GM23248 (cell line): ENCODE measurements around the gene GLRX. TPM values are rescaled to one million over a fixed set of nuclear protein-coding genes. Genes with fewer than 3 reads are reported as not detected.

Source experiments
- DNase-seq: peaks from one replicate; pipeline ENCODE4 v3.0.0-alpha.2; 2015
- H2AFZ ChIP-seq: fragments of 200-600 bp; sonication (generic); 2 replicates; pipeline ENCODE4 v1.6.1; 2016; ENCODE audit warnings: antibody characterized with exemption
- H3F3A ChIP-seq: fragments of 200-600 bp; sonication (generic); 2 replicates; pipeline ENCODE4 v1.6.1; 2016; ENCODE audit warnings: mild to moderate bottlenecking, antibody characterized with exemption, mixed run types; ENCODE audit not compliant: insufficient read depth
- H3K27ac ChIP-seq: fragments of 200-600 bp; sonication (generic); 2 replicates; pipeline ENCODE4 v1.5.1; 2016; ENCODE audit warnings: mild to moderate bottlenecking
- H3K27me3 ChIP-seq: fragments of 200-600 bp; sonication (generic); replicated peaks from 2 replicates; pipeline ENCODE4 v1.6.1; 2016; ENCODE audit warnings: mild to moderate bottlenecking; ENCODE audit not compliant: insufficient read depth
- H3K36me3 ChIP-seq: fragments of 200-600 bp; sonication (generic); 2 replicates; pipeline ENCODE4 v1.6.1; 2016; ENCODE audit warnings: low read depth, mild to moderate bottlenecking
- H3K4me1 ChIP-seq: fragments of 200-600 bp; sonication (generic); 2 replicates; pipeline ENCODE4 v1.6.1; 2016; ENCODE audit warnings: mild to moderate bottlenecking; ENCODE audit not compliant: insufficient read depth
- H3K4me2 ChIP-seq: fragments of 200-600 bp; sonication (generic); one replicate; pipeline ENCODE4 v1.6.1; 2016; ENCODE audit warnings: mild to moderate bottlenecking; ENCODE audit not compliant: unreplicated experiment
- H3K4me3 ChIP-seq: fragments of 200-600 bp; sonication (generic); 2 replicates; pipeline ENCODE4 v1.5.1; 2016; ENCODE audit warnings: mild to moderate bottlenecking
- H3K79me2 ChIP-seq: fragments of 200-600 bp; sonication (generic); 2 replicates; pipeline ENCODE4 v1.6.1; 2016; ENCODE audit warnings: mild to moderate bottlenecking; ENCODE audit not compliant: insufficient read depth
- H3K9ac ChIP-seq: fragments of 200-600 bp; sonication (generic); 2 replicates; pipeline ENCODE4 v1.6.1; 2016; ENCODE audit warnings: mild to moderate bottlenecking
- H3K9me2 ChIP-seq: fragments of 200-600 bp; sonication (generic); 2 replicates; pipeline ENCODE4 v1.6.1; 2016; ENCODE audit warnings: mixed run types, mild to moderate bottlenecking, moderate library complexity; ENCODE audit not compliant: insufficient read depth
- H3K9me3 ChIP-seq: fragments of 200-600 bp; sonication (generic); one replicate; pipeline ENCODE4 v1.6.1; 2017; ENCODE audit warnings: low read depth
- H4K20me1 ChIP-seq: fragments of 200-600 bp; sonication (generic); 2 replicates; pipeline ENCODE4 v1.6.0; 2016; ENCODE audit not compliant: insufficient read depth
- EZH2 ChIP-seq: fragments of 200-600 bp; sonication (generic); IDR thresholded peaks from 2 replicates; pipeline ENCODE4 v1.6.1; 2018; ENCODE audit warnings: antibody characterized with exemption, mild to moderate bottlenecking; ENCODE audit not compliant: insufficient read depth, poor library complexity, severe bottlenecking
- EZH2phosphoT487 ChIP-seq: fragments of 200-600 bp; sonication (generic); IDR thresholded peaks from 2 replicates; pipeline ENCODE4 v1.6.1; 2018; ENCODE audit warnings: antibody characterized with exemption, moderate library complexity, mild to moderate bottlenecking, low read depth; ENCODE audit not compliant: insufficient read depth
- whole genome bisulfite sequencing, 2 experiments: methylation state at CpG; one replicate each; pipeline ENCODE4 v1.1.6; 2015 to 2017; ENCODE audit warnings: low lambda C conversion rate in 2 of 2, low coverage in 1 of 2; ENCODE audit errors: missing lambda C conversion rate in 2 of 2; 5-methylcytosine and 5-hydroxymethylcytosine counted together
- in situ Hi-C: fragments of 300-500 bp; cut with MboI; formaldehyde crosslinking; loops from 2 replicates; pipeline ENCODE4 v1.15.0; 2020
- polyA plus RNA-seq: library from polyadenylated mRNA; unstranded; fragments of >200 nt; fragmentation: Nextera tagmentation; extraction: Ambion mirVana; gene quantifications from 2 replicates; pipeline ENCODE4 v1.2.1, GENCODE V29; 2016
- total RNA-seq: library from RNA; depleted of rRNA; stranded (reverse); fragments of >200 nt; shearing (Covaris generic); gene quantifications from 2 replicates; pipeline ENCODE4 v1.2.3, GENCODE V29; 2014

GLRX gene
- total and polyA plus RNA-seq, 2 experiments from 2014 or later: 144 to 316 TPM

DNA sequence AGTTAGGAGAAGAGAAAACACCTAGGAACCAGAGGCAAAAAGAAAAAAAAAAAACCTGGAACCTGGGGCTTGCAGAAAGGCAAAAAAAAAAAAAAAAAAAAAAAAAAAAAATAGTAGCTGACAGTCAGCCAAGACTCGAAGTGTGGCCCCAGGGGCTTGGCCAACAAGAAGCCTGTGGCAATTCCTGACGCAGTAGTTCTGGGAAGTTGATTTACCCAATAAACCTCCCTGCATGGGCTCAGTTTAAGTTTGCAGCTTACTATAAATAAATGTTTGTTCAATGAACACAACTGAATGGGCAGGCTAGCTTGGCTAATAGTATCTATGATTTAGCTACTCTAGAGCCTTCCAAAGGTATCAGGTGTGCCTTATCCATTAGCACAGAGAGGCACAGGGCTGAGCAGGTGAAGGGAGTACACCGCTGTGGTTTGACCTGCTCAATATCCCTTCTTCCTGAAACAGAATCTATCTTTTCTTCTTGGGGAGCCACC lies 21.3 kb upstream of the GLRX start:
- peak overlapping the region; percentile 92; the same call in 1 of the 2 replicates for H3K27ac ChIP-seq

DNA sequence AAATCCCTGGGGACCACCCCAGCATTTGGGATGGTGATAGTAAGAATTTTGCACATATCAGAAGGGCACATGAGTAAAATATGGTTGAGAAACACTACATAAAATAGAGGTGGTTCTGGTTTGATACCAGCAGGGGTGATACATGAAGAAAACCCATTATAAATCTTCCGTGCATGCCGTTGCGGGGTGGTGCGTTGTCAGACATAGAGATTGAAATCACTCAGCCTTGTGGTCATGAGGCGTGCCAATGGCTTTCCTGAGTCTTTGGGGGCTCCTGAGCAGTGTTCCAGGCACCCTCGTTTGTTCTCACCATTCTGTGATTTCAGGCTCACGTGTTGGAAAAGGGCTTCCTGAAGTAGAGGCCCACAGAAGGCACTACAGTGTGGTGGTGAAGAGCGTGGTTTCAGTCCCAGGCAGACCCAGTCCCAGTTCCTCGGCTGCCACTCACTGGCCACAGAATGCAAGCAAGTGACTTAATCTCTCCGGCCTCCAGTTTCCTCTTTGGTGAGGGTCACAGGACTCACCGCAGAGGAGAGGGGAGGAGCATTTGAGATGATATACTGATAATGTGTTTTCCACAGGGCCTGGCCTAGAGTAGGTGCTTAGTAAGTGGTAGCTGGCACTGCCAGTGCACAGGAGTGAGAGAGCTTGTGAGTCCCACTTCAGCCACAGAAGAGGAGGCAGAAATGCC lies 20.5 kb upstream of the GLRX start:
- H3K9ac ChIP-seq: no peak overlapping the region
- peak; percentile 35 for DNase-seq
- H2AFZ ChIP-seq: peak overlapping the region; percentile 43
- no peaks in the 10 kb centered on the region for H3K27me3 ChIP-seq
- H3K9me2 ChIP-seq: no peaks in the 10 kb centered on the region
- H3K79me2 ChIP-seq: no peaks in the 10 kb centered on the region
- H3K4me2 ChIP-seq: peak overlapping the region; percentile 46
- no peaks in the 10 kb centered on the region for H3K36me3 ChIP-seq
- no peak overlapping the region for H3K4me3 ChIP-seq
- in situ Hi-C loops: loop anchor here (10.0 kb wide), 1 partner anchor 178 kb away; no protein-coding TSS in a partner anchor
- WGBS, 2 experiments: 81 to 84% methylated on average over 11 of the region's 11 CpGs
- H3K9me3 ChIP-seq: no peaks in the 10 kb centered on the region
- peaks cover 18% of the 10 kb centered on the region for H3F3A ChIP-seq
- peaks cover 37% of the 10 kb centered on the region for H3K4me1 ChIP-seq
- H3K27ac ChIP-seq: peak overlapping the region; percentile 92
- no peaks in the 10 kb centered on the region for H4K20me1 ChIP-seq
- TF ChIP-seq EZH2phosphoT487 (no peak), EZH2 (no peak)

More for the DNA sequence above, 21.3 kb upstream of the GLRX start:
- Histone ChIP-seq H3K4me2 (no peak overlapping the region), H3F3A (peaks cover 18% of the 10 kb centered on the region), H3K4me3 (no peak overlapping the region), H3K9me2 (no peaks in the 10 kb centered on the region), H2AFZ (no peak overlapping the region), H4K20me1 (no peaks in the 10 kb centered on the region), H3K27me3 (no peaks in the 10 kb centered on the region), H3K79me2 (no peaks in the 10 kb centered on the region), H3K36me3 (no peaks in the 10 kb centered on the region), H3K4me1 (peaks cover 44% of the 10 kb centered on the region), H3K9ac (no peak overlapping the region), H3K9me3 (no peaks in the 10 kb centered on the region)
- peak; percentile 56 for DNase-seq
- in situ Hi-C loops: loop anchor here (10.0 kb wide), 1 partner anchor 179 kb away; no protein-coding TSS in a partner anchor
- 65 to 73% methylated on average over 3 of the region's 3 CpGs for WGBS, 2 experiments
- no peak for TF ChIP-seq EZH2phosphoT487
- TF ChIP-seq EZH2: no peak

DNA sequence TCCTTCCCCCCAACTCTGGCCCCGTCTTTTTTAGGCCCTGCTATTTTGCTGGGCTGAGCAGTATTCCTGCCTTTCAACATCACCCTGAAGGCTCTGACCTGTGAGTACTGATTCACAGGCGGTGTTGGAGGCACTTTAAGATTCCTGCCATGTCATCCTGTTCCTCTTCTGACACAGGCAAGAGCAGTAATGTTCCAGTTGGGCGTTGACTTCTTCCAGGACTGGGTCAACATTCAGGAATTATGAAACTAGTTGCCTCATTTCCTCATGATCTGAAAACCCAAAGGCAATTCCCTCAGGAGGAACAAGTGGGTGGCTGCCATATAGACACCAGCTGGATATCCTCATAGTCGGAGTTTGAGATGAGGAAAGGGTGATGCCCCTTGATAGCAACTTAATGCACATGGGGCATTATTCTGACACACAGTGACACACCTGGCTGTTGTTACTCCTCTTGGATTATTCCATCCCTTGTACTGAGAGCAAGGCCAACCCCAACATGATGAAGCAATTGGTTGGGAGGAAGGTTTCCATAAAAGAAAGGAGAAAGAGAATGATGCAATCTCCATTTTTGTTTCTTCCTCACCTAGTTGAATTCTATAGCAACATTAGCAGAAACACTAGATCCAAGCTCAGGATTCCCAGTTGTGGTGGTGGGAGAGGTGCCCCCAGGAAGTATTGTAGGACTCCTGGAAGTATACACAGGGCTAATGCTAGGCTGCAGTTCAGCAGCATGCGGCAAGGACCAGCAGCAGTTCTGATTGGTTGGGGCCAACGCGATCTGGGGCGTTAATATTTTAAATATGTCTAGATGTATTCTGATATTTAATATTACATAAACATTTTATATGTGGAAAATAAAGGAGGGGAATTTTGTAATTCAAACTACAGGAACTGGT lies 19.6 kb upstream of the GLRX start:
- 52 to 60% methylated on average over 8 of the region's 8 CpGs for WGBS, 2 experiments
- no peaks in the 10 kb centered on the region for H3K9me2 ChIP-seq
- in situ Hi-C loops: loop anchor here (10.0 kb wide), 1 partner anchor 177 kb away; no protein-coding TSS in a partner anchor
- H3K79me2 ChIP-seq: no peaks in the 10 kb centered on the region
- H3K27ac ChIP-seq: peak overlapping the region; percentile 92
- H3K9ac ChIP-seq: peak overlapping the region; percentile 56
- H3K9me3 ChIP-seq: no peaks in the 10 kb centered on the region
- no peaks in the 10 kb centered on the region for H4K20me1 ChIP-seq
- H3F3A ChIP-seq: peaks cover 18% of the 10 kb centered on the region
- no peak for TF ChIP-seq EZH2phosphoT487
- TF ChIP-seq EZH2: no peak
- H3K36me3 ChIP-seq: no peaks in the 10 kb centered on the region
- DNase-seq: peak; percentile 98
- no peak overlapping the region for H3K4me3 ChIP-seq
- H2AFZ ChIP-seq: peak overlapping the region; percentile 24; the same call in 1 of the 2 replicates
- H3K27me3 ChIP-seq: no peaks in the 10 kb centered on the region
- peaks cover 28% of the 10 kb centered on the region for H3K4me1 ChIP-seq
- H3K4me2 ChIP-seq: peak overlapping the region; percentile 46

DNA sequence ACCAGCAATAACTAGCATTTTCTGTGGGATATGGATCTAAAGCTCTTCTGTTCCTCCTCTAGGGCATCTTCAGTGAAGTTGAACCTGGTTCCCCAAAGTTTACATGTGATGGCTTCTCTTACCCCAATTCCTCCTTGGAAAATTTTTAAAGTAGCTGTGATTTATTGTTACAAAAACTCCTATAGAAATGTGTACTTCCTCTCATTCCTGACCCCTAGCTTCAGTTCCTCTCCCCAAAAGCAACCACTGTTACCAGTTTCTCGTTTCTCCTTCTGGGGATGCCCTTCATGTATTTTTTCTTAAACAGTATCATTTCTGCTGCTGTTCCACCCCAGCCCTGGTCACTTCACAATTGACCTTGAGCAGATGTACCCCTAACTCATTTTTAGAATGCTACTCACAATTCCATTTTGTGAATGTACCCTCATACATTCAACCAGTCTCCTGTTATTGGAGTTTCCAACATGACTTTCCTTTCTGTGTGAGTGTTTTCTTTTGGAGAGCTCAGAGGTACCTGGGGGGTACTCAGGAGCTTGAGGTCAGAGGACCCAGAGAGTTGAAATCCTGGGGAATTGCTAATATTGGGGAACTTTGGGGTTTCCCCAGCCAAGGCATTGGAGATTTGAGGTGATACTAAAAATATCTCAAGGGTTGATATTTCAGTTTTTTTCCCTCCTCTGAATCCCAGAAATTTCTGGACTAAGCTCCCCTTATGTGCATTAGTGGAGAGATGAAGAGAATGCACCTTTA lies 18.6 kb upstream of the GLRX start:
- TF ChIP-seq EZH2 (no peak), EZH2phosphoT487 (no peak)

More for the DNA sequence above, 18.6 kb upstream of the GLRX start:
- Histone ChIP-seq H3F3A (peaks cover 25% of the 10 kb centered on the region), H2AFZ (no peak overlapping the region), H3K9ac (peak overlapping the region; percentile 52), H4K20me1 (no peaks in the 10 kb centered on the region), H3K4me2 (no peak overlapping the region), H3K4me3 (no peak overlapping the region), H3K27ac (peak overlapping the region; percentile 92), H3K79me2 (no peaks in the 10 kb centered on the region), H3K9me3 (no peaks in the 10 kb centered on the region), H3K9me2 (no peaks in the 10 kb centered on the region), H3K27me3 (no peaks in the 10 kb centered on the region), H3K36me3 (no peaks in the 10 kb centered on the region), H3K4me1 (peaks cover 34% of the 10 kb centered on the region)
- in situ Hi-C loops: loop anchor here (10.0 kb wide), 1 partner anchor 176 kb away; no protein-coding TSS in a partner anchor
- 92 to 94% methylated on average over 1 of the region's 1 CpG for WGBS, 2 experiments
- no peak for DNase-seq
